Choroid plexus epithelial cell (primary cell): Measurements from ENCODE around the gene SNRK.
"Not testable (repeated sequence)": the region's sequence is repeated elsewhere in the genome, so short reads cannot be mapped to it uniquely, and the experiment has no call there.

Source experiments
- DNase-seq: peaks from one replicate; pipeline ENCODE4 v3.0.0-alpha.2; 2010; ENCODE audit warnings: low read depth
- H3K4me3 ChIP-seq: 2 replicates; pipeline ENCODE4 v1.5.1; 2011; ENCODE audit warnings: low read depth, mild to moderate bottlenecking, control low read depth, low read length, moderate library complexity
- CTCF ChIP-seq: conservative IDR thresholded peaks from 2 replicates; pipeline ENCODE4 v1.5.1; 2011; ENCODE audit warnings: low read depth, mild to moderate bottlenecking, control low read depth, inconsistent platforms, low read length, moderate library complexity

SNRK gene

DNA sequence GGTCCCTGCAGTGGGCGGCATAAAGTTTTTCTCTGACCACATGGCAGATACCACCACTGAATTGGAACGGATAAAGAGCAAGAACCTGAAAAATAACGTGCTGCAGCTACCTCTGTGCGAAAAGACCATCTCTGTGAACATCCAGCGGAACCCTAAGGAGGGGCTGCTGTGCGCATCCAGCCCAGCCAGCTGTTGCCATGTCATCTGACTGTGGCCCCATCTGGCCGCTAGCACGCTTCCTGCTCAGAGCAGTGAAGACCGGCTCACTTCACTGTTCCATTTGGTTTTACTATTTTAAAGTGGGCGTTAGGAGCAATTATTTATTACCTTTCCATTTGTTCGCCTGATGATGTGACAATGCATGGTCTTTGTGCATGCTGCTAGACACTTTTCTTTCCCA lies 62.0 kb downstream of the SNRK start:
- no peak for TF ChIP-seq CTCF
- no peak overlapping the region for H3K4me3 ChIP-seq
- no peak for DNase-seq

- peak; percentile 25 for TF ChIP-seq CTCF
- no peak overlapping the region for H3K4me3 ChIP-seq
- DNase-seq, result no peak
Measured at GRCh38 chr3:43348852-43349574, 62.7 kb downstream of the SNRK start.

DNA sequence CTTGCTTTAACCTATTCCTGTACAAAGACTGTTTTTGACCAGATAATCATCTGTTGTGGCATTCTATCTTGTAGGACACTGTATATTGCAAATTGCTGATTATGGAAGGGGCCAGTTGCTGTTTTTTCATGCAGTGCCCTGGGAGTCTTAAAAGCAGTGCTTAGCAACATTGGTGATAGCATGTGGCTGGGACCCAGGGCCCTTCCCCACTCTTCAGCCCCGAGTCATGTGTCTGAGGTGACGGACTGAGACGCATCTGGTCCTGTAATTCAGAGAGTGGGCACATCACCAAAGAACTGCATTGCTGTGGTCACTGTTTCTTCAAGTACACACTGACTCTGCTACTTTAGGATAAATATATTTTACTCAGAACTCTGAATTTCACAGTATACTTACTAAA lies 63.4 kb downstream of the SNRK start:
- DNase-seq, result peak; percentile 28
- no peak for TF ChIP-seq CTCF
- no peak overlapping the region for H3K4me3 ChIP-seq

DNA sequence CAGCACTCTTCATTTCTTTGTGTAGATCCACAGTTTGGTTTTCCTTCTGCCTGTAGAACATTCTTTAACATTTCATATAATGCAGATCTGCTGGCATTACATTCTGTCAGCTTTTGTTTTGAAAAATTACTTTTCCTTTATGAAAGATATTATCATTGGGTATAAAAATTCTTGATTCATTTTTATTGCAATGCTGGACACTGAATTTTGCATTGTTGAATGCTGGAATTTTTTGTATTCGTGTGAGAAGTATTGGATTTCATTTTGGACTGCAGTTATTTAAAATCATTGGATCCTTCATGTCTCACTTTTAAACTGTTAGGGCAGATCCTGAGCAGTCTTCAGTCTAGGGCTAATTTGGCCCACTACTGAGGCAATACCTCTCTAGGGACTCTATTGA lies 67.1 kb downstream of the SNRK start:
- TF ChIP-seq CTCF, result no peak
- no peak for DNase-seq
- no peak overlapping the region for H3K4me3 ChIP-seq

GRCh38 chr3:43353923-43354670 lies 67.8 kb downstream of the SNRK start:
- H3K4me3 ChIP-seq, result no peak overlapping the region
- no peak for DNase-seq
- TF ChIP-seq CTCF, result no peak

GRCh38 chr3:43356033-43356432 lies 69.7 kb downstream of the SNRK start:
- H3K4me3 ChIP-seq, DNase-seq: not testable (repeated sequence)

- no peak for TF ChIP-seq CTCF
- no peak overlapping the region for H3K4me3 ChIP-seq
- no peak for DNase-seq
Measured at GRCh38 chr3:43361077-43361476, 74.7 kb downstream of the SNRK start.
